Mesenteric fat pad (tissue), 1 donor: ENCODE data around the gene STX3. TPM values are rescaled to one million over a fixed set of nuclear protein-coding genes. Genes with fewer than 3 reads are reported as not detected.

ENCODE experiments used
- DNase-seq: peaks from one replicate; pipeline ENCODE4 v3.0.0-alpha.2; 2020; ENCODE audit warnings: low spot score
- long read RNA-seq: library from polyadenylated mRNA; unstranded; transcript quantifications from one replicate; pipeline ENCODE4 v2.0.0, GENCODE V29; 2020
- total RNA-seq: library from RNA; stranded (reverse); fragmentation: NEBNext Ultra II Directional; extraction: Animal tissue kit (Norgen Biotek cat#: 25700); gene quantifications from one replicate; pipeline ENCODE4 v1.2.1, GENCODE V29; 2021
- donor health status: DM: yes; HTN: yes; CAD: no.

The STX3 gene
- total RNA-seq, result 24.9 TPM
- long read RNA-seq, transcript STX3-201 (11 exons, 3,299 nt), result major isoform, 21 of 37 reads
- long read RNA-seq, partial matches to known transcripts, result 3 of 37 reads
- long read RNA-seq, other reads (novel, unspliced or antisense), result 10 of 37 reads

DNA sequence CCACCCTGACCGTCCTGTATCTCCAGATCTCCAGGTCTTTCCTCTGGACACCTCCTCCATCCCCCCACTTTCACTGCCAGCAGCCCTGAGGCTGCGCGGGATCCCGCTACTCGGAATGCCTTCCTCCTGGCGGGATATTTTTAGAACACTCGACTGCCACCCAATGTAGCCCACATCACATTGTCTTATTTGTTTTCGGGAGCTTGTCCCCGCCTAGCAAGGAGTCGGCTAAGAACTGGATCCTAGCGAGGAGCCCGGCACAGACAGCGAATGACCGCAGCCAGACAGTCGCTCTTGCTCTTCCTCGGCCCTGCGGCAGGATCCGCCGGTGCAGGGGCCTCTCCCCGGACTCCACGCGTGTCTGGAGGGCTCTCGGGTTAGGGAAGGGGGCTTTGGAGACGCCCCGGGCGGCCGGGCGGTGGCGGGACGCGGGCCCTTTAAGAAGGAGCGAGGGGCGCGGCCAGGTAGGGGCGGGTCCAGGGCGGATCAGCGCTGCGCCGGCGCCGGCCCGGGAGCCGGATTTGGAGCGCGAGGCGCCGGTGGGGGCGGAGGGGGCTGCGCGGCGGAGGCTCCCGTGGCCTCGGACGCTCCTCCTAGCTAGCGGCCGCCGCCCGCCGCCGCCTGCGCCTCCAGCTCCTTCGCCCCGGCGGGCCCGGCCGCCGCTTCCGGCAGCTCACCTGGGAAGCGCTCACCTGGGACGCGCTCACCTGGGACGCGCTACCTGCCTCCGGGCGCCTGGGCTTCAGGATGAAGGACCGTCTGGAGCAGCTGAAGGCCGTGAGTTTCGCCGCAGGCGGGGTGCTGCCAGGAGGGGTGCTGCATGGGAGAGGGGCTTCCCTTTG is at the start of gene STX3:
Gene STX3 (plus strand): TSS at position 518 of the 842 bp plus-strand sequence. CDS start 230 bp downstream, at position 748.
- peak; percentile 91 for DNase-seq

DNA sequence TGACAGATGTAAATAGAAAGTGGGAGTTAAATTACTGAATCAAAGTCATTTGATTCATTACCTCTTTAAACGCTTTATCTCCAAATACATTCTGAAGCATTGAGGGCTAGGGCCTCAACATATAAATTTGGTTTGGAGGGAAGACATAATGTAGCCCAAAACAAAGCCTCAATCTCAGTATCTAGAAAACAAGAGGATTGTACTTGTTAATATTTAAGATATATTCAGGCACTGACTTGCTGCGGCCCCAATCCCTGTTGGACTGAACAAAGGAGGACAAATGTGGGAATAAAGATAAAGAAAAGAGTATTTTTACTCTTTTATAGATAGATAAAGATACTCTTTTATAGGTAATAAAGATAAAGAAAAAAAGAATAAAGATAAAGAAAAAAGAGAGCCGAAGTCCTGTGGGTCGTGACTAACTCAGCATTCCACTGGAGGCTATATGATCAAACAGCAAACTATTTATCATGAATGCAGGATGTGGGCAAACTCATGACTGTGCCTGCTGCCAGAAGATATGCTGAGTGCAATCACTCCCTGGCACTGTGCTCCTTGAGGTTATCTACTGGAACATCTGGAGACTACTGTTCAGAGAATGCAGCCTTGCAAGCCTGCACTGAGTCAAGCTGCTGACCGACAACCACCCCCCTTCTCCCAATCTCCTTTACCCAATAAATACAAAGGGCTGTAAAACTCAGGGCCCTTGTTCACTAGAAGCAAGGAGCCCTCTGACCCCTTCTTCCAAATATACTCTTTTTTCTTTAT is 48.5 kb upstream of the STX3 start:
- DNase-seq, result no peak

DNA sequence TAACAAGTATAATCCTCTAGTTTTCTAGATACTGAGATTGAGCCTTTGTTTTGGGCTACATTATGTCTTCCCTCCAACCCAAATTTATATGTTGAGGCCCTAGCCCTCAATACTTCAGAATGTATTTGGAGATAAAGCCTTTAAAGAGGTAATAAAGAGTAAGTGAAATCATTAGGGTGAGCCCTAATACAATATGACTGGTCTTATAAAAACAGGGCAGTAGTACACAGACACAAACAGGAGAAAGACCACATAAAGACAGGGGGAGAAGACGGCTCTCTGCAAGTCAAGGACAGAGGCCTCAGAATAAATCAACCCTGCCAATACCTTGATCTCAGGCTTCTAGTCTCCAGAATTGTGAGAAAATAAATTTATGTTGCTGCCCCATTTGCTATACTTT is 47.8 kb upstream of the STX3 start:
- DNase-seq, result no peak

DNA sequence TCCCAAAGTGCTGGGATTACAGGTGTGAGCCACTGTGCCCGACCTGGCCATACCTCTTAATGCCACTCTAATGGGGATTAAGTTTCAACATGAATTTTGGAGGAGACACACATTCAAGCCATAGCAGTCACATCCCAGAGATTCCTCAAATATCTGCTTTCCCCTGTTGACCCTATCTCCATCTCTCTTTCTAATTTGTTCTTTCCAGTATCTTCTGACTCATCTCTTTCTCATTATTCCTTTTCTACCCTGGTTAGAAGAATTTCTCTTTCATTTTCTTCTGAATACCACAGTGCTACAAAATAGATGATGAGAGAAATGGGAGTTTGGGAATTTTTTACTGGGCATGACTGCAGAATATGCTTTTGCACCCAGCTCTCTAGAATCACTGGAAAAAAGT is 46.6 kb upstream of the STX3 start:
- no peak for DNase-seq

DNA sequence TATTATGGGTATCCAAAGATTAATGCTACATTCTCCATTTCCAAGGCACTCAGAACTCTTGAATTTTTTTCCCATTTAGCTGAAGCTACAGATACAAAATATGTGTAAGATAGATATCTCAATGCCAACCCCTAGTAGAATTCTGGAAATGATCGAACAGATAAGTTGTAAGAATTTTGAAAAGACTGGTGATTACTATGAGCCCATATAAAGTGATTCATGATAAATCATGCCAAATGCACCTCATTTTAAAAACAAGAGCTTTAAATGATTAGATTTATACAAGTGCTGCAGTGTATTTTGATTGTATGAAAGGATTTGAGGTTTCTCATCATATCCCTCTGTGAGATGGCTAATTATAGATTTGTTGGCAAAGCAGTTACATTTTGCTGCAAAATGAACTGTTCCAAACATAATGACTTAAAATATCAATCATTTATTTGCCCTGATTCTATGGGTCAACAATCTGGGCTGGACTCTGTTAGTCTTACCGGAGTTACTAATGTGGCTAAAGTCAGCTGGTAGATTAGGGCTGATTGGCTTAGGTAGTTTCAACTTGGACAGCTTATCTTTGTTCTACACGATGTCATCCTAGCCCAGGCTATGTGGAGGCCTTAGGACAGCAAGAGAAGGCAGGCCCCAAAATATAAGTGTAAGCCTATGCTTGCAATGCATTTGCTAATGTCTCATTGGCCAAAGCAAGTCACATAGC is 44.9 kb upstream of the STX3 start:
- no peak for DNase-seq

DNA sequence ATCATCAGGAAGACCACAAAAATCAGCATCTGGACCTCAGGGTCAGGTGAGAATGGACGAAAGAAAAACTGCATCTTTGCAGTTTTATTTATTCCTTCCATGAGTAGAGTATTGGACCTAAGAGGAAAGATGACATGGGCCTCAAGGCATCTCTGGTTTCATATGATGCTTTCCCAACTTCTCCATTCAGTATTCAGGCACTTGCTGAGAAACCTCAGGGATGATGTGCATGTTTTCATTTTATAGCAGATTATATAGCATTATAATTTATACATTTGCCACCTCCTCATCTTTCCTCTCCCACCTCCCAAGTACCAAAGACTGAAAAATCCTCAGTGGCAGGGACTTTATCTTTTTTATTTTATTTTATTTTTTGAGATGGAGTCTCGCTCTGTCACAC is 41.4 kb upstream of the STX3 start, which contains the start of gene OR10V1:
Gene OR10V1 (minus strand): TSS at position 101 of the 400 bp plus-strand sequence. CDS start 0 bp downstream, at position 101.
- no peak for DNase-seq

DNA sequence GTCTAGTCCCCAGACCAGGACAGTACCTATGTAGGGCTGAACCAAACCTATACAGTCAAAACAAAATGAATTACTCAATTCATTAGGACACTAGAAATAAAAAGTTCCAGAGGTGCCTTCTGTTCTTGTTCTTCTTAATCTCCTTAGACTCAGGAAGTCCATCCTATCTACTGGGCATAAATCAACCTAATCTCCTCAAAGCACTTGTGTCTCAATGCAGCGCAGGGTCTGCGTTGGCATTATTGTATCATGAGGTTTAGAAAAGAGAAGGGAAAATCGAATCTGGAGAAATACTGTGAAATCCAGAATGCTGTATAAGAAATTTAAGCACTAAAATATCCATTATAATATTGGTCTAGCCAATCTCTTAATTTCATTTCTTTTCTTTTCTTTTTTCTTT is 39.1 kb upstream of the STX3 start:
- DNase-seq, result no peak

DNA sequence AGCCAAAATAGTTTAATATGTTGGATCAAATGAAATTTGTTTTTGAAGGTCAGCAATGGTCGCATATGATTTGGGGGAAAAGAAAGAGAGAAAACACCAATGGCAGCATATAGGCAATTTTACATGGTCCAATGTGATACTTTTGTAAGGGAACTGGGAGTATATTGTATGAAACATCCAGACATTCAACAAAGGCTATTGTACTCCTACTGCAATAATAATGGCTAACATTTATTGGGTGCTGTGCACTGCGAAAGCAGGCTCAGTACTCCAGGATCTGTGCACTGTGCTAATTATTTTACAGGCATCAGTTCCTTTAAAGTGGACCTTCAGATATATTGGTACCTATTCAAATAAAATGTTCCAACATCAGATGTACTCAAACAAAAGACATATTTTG is 35.6 kb upstream of the STX3 start:
- DNase-seq, result no peak

DNA sequence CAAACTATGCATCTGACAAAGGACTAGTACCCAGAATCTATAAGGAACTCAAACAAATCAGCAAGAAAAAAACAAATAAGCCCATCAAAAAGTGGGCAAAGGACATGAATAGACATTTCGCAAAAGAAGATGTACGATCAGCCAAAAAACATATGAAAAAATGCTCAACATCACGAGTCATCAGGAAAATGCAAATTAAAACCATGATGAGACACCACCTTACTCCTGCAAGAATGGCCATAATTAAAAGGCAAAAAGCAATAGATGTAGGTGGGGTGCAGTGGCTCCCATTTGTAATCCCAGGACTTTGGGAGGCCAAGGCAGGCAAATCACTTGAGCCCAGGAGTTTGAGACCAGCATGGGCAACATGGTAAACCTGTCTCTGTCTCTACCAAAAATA is 31.1 kb upstream of the STX3 start:
- DNase-seq, result no peak

DNA sequence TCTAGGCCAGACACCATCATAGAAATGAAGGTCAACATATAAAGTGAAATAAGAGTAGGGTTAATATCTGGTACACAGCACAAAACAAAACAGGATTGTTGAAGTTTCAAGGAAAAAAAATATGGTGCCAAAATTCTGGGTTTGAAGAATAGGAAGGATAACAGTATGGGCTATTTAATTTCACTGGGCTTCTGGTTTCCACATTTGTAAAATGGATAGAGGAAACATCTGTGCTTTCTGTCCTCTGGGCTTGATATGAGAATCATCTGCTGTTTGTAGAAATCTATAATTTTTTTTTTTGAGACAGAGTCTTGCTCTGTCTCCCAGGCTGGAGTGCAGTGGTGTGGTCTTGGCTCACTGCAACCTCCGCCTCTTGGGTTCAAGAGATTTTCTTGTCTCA is 27.8 kb upstream of the STX3 start:
- no peak for DNase-seq

DNA sequence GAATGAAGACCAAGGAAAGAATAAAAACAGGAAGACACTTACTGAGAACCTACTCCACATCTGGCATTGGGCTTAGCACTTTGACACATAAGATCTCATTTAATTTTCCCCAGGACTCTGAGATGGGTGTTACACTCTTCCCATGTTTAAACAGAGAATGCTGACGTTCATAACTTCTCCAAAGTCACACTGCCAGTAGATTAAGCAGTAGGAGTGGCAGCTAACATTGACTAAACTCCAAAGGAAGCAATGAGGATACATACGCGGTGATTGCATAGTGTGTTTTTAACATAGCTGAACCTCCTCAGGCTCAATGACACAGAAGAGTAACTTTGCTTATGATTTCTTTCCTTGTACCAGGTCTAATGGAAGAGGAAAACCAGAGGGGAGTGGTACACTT is 27.0 kb upstream of the STX3 start:
- no peak for DNase-seq

DNA sequence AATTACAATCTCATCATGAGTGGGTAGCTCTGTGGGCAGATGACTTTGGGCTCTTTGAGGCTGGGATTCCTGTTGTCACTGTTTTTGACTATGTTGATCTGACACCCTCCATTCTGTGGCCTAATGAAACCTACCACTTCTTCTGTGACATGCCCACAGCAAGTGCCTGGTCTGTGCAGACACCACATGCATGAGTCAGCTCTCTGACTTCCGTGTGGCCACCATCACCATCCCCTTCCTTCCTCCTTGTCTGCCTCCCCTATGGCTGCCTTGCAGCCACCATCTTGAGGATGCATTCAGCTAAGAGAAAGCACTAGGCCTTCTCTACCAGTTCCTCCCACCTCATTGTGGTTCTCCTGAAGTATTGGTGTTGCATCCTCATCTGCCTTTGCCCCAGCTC is 26.3 kb upstream of the STX3 start:
- no peak for DNase-seq

DNA sequence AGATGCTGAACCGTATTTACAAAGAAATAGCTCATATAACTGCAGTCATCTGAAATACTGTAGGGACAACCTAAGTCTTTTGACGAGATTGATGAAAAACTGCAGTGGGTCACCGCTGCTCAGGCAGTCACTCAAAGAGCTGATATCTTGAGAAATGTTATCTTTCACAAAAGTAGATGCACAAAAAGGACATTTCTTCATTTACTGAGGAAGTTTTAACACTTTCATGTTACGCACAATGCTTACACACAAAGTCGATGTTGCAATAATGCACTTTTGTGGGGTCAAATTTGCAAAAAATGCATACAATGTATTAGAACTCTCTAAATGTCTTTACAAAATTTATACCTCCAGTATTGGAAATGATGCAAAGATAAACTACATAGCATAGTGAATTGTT is 25.3 kb upstream of the STX3 start:
- no peak for DNase-seq

DNA sequence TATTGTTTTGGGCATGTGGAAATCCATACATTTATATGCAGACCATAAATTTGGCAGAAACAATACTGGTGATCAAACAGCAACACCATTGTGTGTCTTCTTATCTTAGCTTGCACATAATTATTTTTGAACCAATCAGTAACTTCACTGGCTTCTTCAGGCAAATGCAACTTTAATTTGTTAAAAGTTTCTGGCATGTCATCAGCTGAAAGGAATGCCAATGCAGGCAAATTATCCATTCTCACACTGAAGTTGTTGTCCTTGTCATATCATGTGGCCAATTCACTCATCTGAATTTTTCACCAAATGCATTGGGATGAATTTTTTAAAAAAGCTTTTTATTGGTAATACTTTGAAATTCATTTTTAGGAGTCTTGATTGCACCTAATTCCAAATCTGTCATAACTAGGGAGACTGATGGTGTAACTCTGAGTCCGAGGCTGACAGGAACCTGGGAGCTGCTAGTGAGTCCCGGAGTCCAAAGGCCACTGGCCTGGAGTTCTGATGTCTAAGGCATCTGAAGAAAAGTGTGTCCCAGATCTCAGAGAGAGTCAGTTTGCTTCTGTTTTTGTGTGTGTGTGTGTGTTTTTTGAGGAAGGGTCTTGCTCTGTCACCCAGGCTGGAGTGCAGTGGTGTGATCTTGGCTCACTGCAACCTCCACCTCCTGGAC is 24.1 kb upstream of the STX3 start:
- no peak for DNase-seq

DNA sequence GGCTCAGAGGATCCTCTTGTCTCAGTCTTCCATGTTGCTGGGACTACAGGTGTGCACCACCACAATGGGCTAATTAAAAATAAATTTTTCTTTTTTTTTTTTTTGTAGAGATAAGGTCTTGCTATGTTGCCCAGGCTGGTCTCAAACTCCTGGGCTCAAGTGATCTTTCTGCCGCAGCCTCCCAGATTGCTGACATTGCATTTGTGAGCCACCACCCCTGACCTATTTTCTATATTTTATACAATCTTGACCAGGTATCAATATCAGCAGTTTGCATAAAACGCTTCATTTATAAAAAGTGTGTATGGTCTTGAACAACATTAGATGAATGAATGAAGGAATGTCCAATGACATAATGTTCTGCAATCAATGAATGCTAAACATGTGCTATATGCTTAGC is 9.1 kb upstream of the STX3 start:
- no peak for DNase-seq

DNA sequence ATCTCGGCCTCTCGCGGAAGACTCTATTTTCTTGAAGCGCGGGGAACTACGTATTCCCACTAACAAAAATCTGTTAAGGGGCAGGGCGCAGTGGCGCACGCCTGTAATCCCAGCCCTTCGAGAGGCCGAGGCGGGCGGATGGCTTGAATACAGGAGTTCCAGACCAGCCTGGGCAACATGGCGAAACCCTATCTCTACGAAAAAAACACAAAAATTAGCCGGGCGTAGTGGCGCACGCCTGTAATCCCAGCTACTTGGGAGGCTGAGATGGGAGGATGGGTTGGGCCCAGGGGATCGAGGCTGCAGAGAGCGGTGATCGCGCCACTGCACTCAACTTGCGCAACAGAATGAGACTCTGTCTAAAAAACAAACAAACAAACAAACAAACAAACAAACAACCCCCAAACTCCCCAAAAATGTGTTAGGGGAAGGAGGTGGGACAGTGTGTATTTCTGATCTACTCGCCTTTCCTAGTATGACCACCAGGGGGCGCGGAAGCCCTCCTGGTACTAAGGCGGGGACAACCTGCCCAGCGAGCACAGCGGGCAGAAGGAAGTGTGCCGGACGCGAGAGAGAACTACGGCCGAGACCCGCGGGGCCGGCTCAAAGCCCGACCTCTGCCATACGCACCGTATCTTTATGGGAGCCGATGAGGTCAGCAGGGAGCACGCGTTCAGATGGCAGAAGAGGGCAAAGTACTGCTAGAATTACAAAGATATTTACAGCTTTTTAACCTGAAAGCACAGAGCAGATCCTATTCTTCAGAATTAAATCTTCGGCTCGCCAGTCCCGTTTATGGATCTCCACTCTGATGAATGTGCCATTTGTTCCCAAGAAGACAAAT is 1.3 kb upstream of the STX3 start:
- DNase-seq, result peak; percentile 92

DNA sequence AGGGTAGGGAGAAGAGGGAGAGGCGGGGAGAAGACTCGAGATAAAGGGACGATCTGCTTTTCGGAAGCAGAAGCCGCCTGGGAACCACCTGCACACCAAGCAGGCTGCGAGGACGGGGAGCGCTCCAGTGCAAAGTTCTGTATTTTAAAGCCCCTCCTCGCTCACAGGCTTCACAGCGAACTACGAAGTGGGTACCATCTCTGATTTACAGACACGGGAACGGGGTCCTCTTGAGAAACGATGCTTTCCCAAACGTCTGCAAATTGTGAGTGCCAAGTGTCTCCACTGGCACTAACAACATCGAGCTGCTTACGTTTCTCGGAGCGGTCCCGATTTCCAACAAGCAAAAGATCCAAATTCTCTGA is 700 bp upstream of the STX3 start:
- no peak for DNase-seq

DNA sequence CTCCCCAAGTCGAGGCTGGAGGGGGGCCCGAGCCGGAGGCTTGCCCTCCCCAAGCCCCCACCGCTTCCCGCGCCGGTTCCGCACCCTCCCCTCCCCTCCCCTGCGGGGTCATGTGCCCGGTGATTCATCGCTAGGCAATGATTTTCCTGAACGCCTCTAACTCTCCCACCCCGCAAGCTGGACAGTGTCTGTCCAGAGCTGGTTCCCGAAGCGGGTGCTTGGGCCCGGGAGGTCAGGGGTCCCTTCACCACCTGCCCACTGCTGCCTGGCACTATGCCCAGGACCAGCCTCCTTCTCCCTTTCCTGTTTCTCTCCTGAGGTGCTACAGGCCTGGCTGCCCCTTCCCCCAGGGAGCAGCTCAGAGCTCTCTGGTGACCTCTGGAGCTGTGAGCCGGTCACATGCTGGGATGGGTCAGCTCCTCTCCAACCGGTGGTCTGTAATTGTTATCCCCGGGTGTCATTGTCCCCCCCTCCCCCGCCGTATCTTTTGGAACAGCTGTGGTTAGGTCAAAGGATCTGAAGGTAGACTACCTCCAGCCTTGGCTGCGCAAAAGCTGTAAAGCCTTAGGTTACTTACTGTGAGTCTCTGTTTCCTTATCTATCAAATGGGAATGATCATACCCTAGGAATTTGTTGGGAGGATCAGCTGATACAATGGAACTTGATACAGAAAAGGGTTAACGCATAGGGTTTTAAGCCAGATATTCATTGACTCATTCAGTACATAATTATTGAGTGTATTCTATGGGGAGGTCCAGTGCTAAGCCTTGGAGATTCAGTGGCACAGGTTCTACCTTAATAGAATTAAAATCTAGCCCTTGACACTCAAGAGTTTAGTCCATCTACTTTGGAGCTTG is 753 bp downstream of the STX3 start:
- peak; percentile 95 for DNase-seq

DNA sequence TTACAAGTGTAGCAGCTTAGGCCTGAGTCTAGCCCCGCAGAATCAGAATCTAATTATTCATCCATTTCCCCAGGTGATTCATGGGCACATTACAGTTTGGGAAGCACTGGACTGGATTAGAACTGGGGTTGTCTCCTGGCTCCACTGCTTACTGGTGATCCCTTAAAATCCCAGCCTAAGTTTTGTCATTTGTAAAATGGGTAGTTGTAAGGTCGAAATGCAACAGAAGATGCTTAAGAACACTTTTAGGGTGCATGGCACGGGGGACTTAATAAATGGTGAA is 1.3 kb downstream of the STX3 start:
- DNase-seq, result no peak

DNA sequence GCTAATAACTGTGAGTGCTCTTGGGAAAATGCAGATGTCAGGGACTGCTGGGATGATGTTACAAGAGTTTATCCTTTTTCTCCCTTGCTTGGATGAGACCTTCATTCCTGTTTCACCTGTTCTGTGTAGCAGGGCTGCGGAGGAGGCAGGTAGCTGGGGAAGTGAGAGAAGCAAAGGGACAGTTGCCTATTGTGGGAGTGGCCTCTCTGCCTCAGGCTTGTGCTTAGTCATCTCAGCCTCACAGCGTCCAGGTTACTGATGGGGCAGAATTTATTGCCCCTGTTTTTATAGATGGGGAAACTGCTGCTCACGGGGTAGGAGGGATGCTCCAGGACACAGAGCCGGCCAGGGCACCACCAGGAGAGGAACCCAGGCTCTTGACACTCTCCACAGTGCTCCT is 1.7 kb downstream of the STX3 start:
- DNase-seq, result no peak
